GM23338 (cell line): ENCODE results near the gene PTGIR.

ENCODE experiments used
- CTCF ChIP-seq, 2 experiments: fragments of 200-600 bp in 1 of 2; sonication (generic) in 1 of 2; conservative IDR thresholded peaks; 2 replicates each; pipeline versions ENCODE4 v1.5.1 to v1.6.1; 2016 to 2017; ENCODE audit warnings: antibody characterized with exemption in 2 of 2, low read depth in 2 of 2, mild to moderate bottlenecking in 2 of 2, moderate library complexity in 1 of 2
- EZH2 ChIP-seq: fragments of 200-600 bp; sonication (generic); IDR thresholded peaks from one replicate; pipeline ENCODE4 v1.8.0; 2017; ENCODE audit warnings: antibody characterized with exemption, mild to moderate bottlenecking, low read depth; ENCODE audit not compliant: unreplicated experiment
- EZH2phosphoT487 ChIP-seq: fragments of 200-600 bp; sonication (generic); IDR thresholded peaks from one replicate; pipeline ENCODE4 v1.8.1; 2018; ENCODE audit warnings: antibody characterized with exemption; ENCODE audit not compliant: unreplicated experiment
- JUNB ChIP-seq: IDR thresholded peaks from one replicate; pipeline ENCODE4 v1.6.1; 2016; ENCODE audit warnings: antibody characterized with exemption; ENCODE audit not compliant: unreplicated experiment
- POLR2AphosphoS5 ChIP-seq: IDR thresholded peaks from 2 replicates; pipeline ENCODE4 v1.6.1; 2016; ENCODE audit warnings: antibody characterized with exemption, low read depth

- TF ChIP-seq CTCF (conservative IDR thresholded peaks at IDR 0.05; ENCODE audit: low read depth in 2 of 2) (no peak), EZH2 (no peak), POLR2AphosphoS5 (no peak), JUNB (no peak), EZH2phosphoT487 (no peak)
Observed at GRCh38 chr19:46606681-46607447, 18.0 kb downstream of the PTGIR start.
